ENCODE data around the gene COQ5. TPM values are rescaled to one million over a fixed set of nuclear protein-coding genes. Genes with fewer than 3 reads are reported as not detected.

The COQ5 gene
- total RNA-seq, 1 experiment from 2014 or later, result 32.2 TPM

- intact Hi-C loops (cut with micrococcal nuclease; ENCODE audit: unreplicated experiment), result no loop called here
- H2AFZ ChIP-seq, result no peak overlapping the region
- ChIA-PET POLR2A (ENCODE audit: unreplicated experiment) (no interaction called here), CTCF (no interaction called here)
- H3F3A ChIP-seq (ENCODE audit: insufficient read depth, low read depth), result no peaks in the 10 kb centered on the region; the same call in 1 of the 2 replicates
- DNase-seq, result no peak
- no peaks in the 10 kb centered on the region for H3K9me2 ChIP-seq (ENCODE audit: insufficient read depth)
- H3K4me1 ChIP-seq (replicated peaks; ENCODE audit: insufficient read depth), result 0 out of 2 replicates have a peak, but pooled peaks cover 1% of the 10 kb centered on the region
- no peaks in the 10 kb centered on the region for H3K9me3 ChIP-seq (ENCODE audit: insufficient read depth, low read depth)
- peaks cover 93% of the 10 kb centered on the region for H3K79me2 ChIP-seq (ENCODE audit: low read depth)
- H3K4me2 ChIP-seq, result no peak overlapping the region
- H3K27me3 ChIP-seq (ENCODE audit: insufficient read depth, low read depth), result no peaks in the 10 kb centered on the region
- no peak overlapping the region for H3K4me3 ChIP-seq
- no peak overlapping the region for H3K27ac ChIP-seq
- no peak for TF ChIP-seq EZH2 (IDR thresholded peaks at IDR 0.05; ENCODE audit: low read depth)
- no peak for TF ChIP-seq CTCF (conservative IDR thresholded peaks at IDR 0.05)
- peaks cover 25% of the 10 kb centered on the region for H3K36me3 ChIP-seq (ENCODE audit: low read depth)
- H4K20me1 ChIP-seq (ENCODE audit: insufficient read depth), result peaks cover 84% of the 10 kb centered on the region
- BruUV-seq (replicated peaks), result no TSS peak
Measured at GRCh38 chr12:120544691-120545090, 15.7 kb upstream of the COQ5 start.

- intact Hi-C loops (cut with micrococcal nuclease; ENCODE audit: unreplicated experiment), result no loop called here
- CTCF ChIA-PET, result no interaction called here
- H4K20me1 ChIP-seq (ENCODE audit: insufficient read depth), result peaks cover 86% of the 10 kb centered on the region
Measured at GRCh38 chr12:120542166-120542565, 13.2 kb upstream of the COQ5 start.

GRCh38 chr12:120540445-120540844, 11.5 kb upstream of the COQ5 start:
- Histone ChIP-seq H3K79me2 (ENCODE audit: low read depth) (peaks cover 98% of the 10 kb centered on the region), H3K27ac (no peak overlapping the region), H3K4me2 (no peak overlapping the region), H3F3A (ENCODE audit: insufficient read depth, low read depth) (peaks cover 13% of the 10 kb centered on the region; the same call in 1 of the 2 replicates), H2AFZ (no peak overlapping the region), H3K36me3 (ENCODE audit: low read depth) (peaks cover 27% of the 10 kb centered on the region; the same call in 1 of the 2 replicates), H4K20me1 (ENCODE audit: insufficient read depth) (peaks cover 93% of the 10 kb centered on the region), H3K9me2 (ENCODE audit: insufficient read depth) (no peaks in the 10 kb centered on the region), H3K4me1 (replicated peaks; ENCODE audit: insufficient read depth) (peaks cover 44% of the 10 kb centered on the region), H3K9me3 (ENCODE audit: insufficient read depth, low read depth) (no peaks in the 10 kb centered on the region), H3K4me3 (no peak overlapping the region), H3K27me3 (ENCODE audit: insufficient read depth, low read depth) (no peaks in the 10 kb centered on the region)
- TF ChIP-seq EZH2 (IDR thresholded peaks at IDR 0.05; ENCODE audit: low read depth) (no peak), CTCF (conservative IDR thresholded peaks at IDR 0.05) (no peak)
- POLR2A ChIA-PET (ENCODE audit: unreplicated experiment), result no interaction called here
- no TSS peak for BruUV-seq (replicated peaks)
- intact Hi-C loops (cut with micrococcal nuclease; ENCODE audit: unreplicated experiment), result no loop called here
- CTCF ChIA-PET, result no interaction called here
- DNase-seq, result no peak

More at GRCh38 chr12:120542166-120542565, 13.2 kb upstream of the COQ5 start:
- no peaks in the 10 kb centered on the region for H3K9me3 ChIP-seq (ENCODE audit: insufficient read depth, low read depth)
- peaks cover 98% of the 10 kb centered on the region for H3K79me2 ChIP-seq (ENCODE audit: low read depth)
- H3K4me1 ChIP-seq (replicated peaks; ENCODE audit: insufficient read depth), result peaks cover 26% of the 10 kb centered on the region
- no peak overlapping the region for H3K27ac ChIP-seq
- H3K27me3 ChIP-seq (ENCODE audit: insufficient read depth, low read depth), result no peaks in the 10 kb centered on the region
- DNase-seq, result no peak
- H3F3A ChIP-seq (ENCODE audit: insufficient read depth, low read depth), result peaks cover 12% of the 10 kb centered on the region; the same call in 1 of the 2 replicates
- no TSS peak for BruUV-seq (replicated peaks)
- H3K9me2 ChIP-seq (ENCODE audit: insufficient read depth), result no peaks in the 10 kb centered on the region
- H2AFZ ChIP-seq, result no peak overlapping the region
- POLR2A ChIA-PET (ENCODE audit: unreplicated experiment), result no interaction called here
- H3K4me2 ChIP-seq, result no peak overlapping the region
- H3K36me3 ChIP-seq (ENCODE audit: low read depth), result peaks cover 26% of the 10 kb centered on the region; the same call in 1 of the 2 replicates
- TF ChIP-seq EZH2 (IDR thresholded peaks at IDR 0.05; ENCODE audit: low read depth) (no peak), CTCF (conservative IDR thresholded peaks at IDR 0.05) (no peak)
- no peak overlapping the region for H3K4me3 ChIP-seq

Measured in PC-9 (cell line).